GM12891 (cell line): ENCODE data around the gene SPNS3.

Experiments used
- POLR2A ChIP-seq: IDR thresholded peaks from 2 replicates; pipeline ENCODE4 v1.6.1; 2011; ENCODE audit warnings: low read depth, low read length, control low read depth
- POLR2AphosphoS5 ChIP-seq: IDR thresholded peaks from 2 replicates; pipeline ENCODE4 v1.6.1; 2011; ENCODE audit warnings: low read depth, low read length, control low read depth

GRCh38 chr17:4511199-4511932, 77.6 kb downstream of the SPNS3 start:
- TF ChIP-seq POLR2AphosphoS5, result no peak
- TF ChIP-seq POLR2A, result no peak
